GM12878 (cell line): ENCODE measurements around the gene RTN4RL1. TPM values are rescaled to one million over a fixed set of nuclear protein-coding genes. Genes with fewer than 3 reads are reported as not detected.

Source experiments
- ATAC-seq: fragments of 200-7000 bp; cut with Tn5 transposase; 3 replicates; pipeline ENCODE4 v1.9.1; 2020; ENCODE audit warnings: mild to moderate bottlenecking, moderate library complexity
- BruUV-seq: library from RNA; stranded (reverse); fragments of 400-500 nt; replicated peaks from 2 replicates; lab custom pipeline; 2021; lab: Mats Ljungman, UMichigan
- CTCF ChIA-PET: fragments of 300-600 bp; sonication (Branson Sonifier 250); formaldehyde crosslinking; extraction: SDS; loops from one replicate; lab custom pipeline; 2021; ENCODE audit warnings: inconsistent platforms; lab: Yijun Ruan, JAX
- POLR2A ChIA-PET: fragments of 350-600 bp; formaldehyde crosslinking; extraction: SDS; loops from one replicate; lab custom pipeline; 2021; ENCODE audit warnings: inconsistent platforms; lab: Charles Lee
- RAD21 ChIA-PET: fragments of 300-600 bp; sonication (Branson Sonifier 250); formaldehyde crosslinking; loops from one replicate; lab custom pipeline; 2023; ENCODE audit warnings: antibody characterized with exemption; ENCODE audit not compliant: unreplicated experiment; lab: Charles Lee
- SMC1A ChIA-PET: fragments of 300-600 bp; sonication (Branson Sonifier 250); formaldehyde crosslinking; loops from one replicate; lab custom pipeline; 2023; ENCODE audit not compliant: unreplicated experiment, uncharacterized antibody; lab: Charles Lee
- DNase-seq: peaks from one replicate; pipeline ENCODE4 v3.0.0-alpha.2; 2011; ENCODE audit warnings: low read depth, low spot score
- FAIRE-seq: peaks from 3 replicates; lab custom pipeline; 2011; peaks lifted over from hg19 to GRCh38; lab: Jason Lieb, UNC
- H2AFZ ChIP-seq: 2 replicates; pipeline ENCODE4 v1.6.0; 2011; ENCODE audit warnings: low read depth, low read length, control low read depth; ENCODE audit not compliant: control insufficient read depth
- H3K27ac ChIP-seq: 2 replicates; pipeline ENCODE4 v1.5.1; 2011; ENCODE audit warnings: control low read depth; ENCODE audit not compliant: control insufficient read depth, insufficient read depth
- H3K27me3 ChIP-seq, 2 experiments: replicated peaks in 1 of 2; 2 replicates each; pipeline versions ENCODE4 v1.6.0 to v1.6.1; 2011; ENCODE audit warnings: low read length in 1 of 2; ENCODE audit not compliant: control insufficient read depth in 2 of 2, insufficient read depth in 2 of 2
- H3K36me3 ChIP-seq, 2 experiments: 2 replicates each; pipeline ENCODE4 v1.5.1; 2011; ENCODE audit warnings: low read length in 1 of 2; ENCODE audit not compliant: control insufficient read depth in 2 of 2, insufficient read depth in 2 of 2
- H3K4me1 ChIP-seq: 2 replicates; pipeline ENCODE4 v1.6.1; 2011; ENCODE audit warnings: mild to moderate bottlenecking, low read length, moderate library complexity, mixed read lengths; ENCODE audit not compliant: control insufficient read depth, insufficient read depth
- H3K4me2 ChIP-seq: 2 replicates; pipeline ENCODE4 v1.6.0; 2011; ENCODE audit warnings: control low read depth; ENCODE audit not compliant: control insufficient read depth, insufficient read depth
- H3K4me3 ChIP-seq: fragments of 200-600 bp; sonication (generic); 2 replicates; pipeline ENCODE4 v1.5.1; 2016
- H3K79me2 ChIP-seq: 2 replicates; pipeline ENCODE4 v1.6.0; 2011; ENCODE audit warnings: low read length; ENCODE audit not compliant: control insufficient read depth, insufficient read depth
- H3K9ac ChIP-seq: 2 replicates; pipeline ENCODE4 v1.8.0; 2011; ENCODE audit warnings: low read length, control low read depth, mixed read lengths; ENCODE audit not compliant: control insufficient read depth, insufficient read depth
- H3K9me3 ChIP-seq: replicated peaks from 3 replicates; pipeline ENCODE4 v1.5.1; 2011; ENCODE audit warnings: mild to moderate bottlenecking, low read length; ENCODE audit not compliant: control insufficient read depth, insufficient read depth
- H4K20me1 ChIP-seq: 2 replicates; pipeline ENCODE4 v1.6.0; 2011; ENCODE audit not compliant: control insufficient read depth, insufficient read depth
- BACH1 ChIP-seq: fragments of 450-650 bp; IDR thresholded peaks from 2 replicates; pipeline ENCODE4 v1.6.1; 2017; ENCODE audit warnings: mild to moderate bottlenecking, borderline replicate concordance
- BHLHE40 ChIP-seq, 2 experiments: fragments of 450-650 bp in 1 of 2; IDR thresholded peaks; 2 replicates each; pipeline ENCODE4 v1.6.1; 2011 to 2017; ENCODE audit warnings: low read depth in 2 of 2, borderline replicate concordance in 1 of 2, improper control_type of control experiment in 1 of 2, low read length in 1 of 2, mild to moderate bottlenecking in 1 of 2
- CHD4 ChIP-seq: fragments of 200-600 bp; sonication (generic); IDR thresholded peaks from 2 replicates; pipeline ENCODE4 v1.6.1; 2016; ENCODE audit warnings: mild to moderate bottlenecking
- EP300 ChIP-seq, 2 experiments: fragments of 150-350 bp in 1 of 2; IDR thresholded peaks; 2 replicates each; pipeline ENCODE4 v1.6.1; 2011 to 2012; ENCODE audit warnings: low read depth in 2 of 2, low read length in 2 of 2, borderline replicate concordance in 1 of 2, improper control_type of control experiment in 1 of 2, inconsistent platforms in 1 of 2; ENCODE audit not compliant: control insufficient read depth in 1 of 2
- HSF1 ChIP-seq: fragments of 150-350 bp; IDR thresholded peaks from 2 replicates; pipeline ENCODE4 v1.6.1; 2014; ENCODE audit warnings: mild to moderate bottlenecking, low read depth, low read length
- SIX5 ChIP-seq: IDR thresholded peaks from 2 replicates; pipeline ENCODE4 v1.6.1; 2011; ENCODE audit warnings: mild to moderate bottlenecking, low read depth, low read length, moderate library complexity; ENCODE audit not compliant: severe bottlenecking
- TAF1 ChIP-seq: IDR thresholded peaks from 2 replicates; pipeline ENCODE4 v1.6.1; 2011; ENCODE audit warnings: mild to moderate bottlenecking, low read depth, low read length, borderline replicate concordance
- ZNF207 ChIP-seq: fragments of 450-650 bp; IDR thresholded peaks from 2 replicates; pipeline ENCODE4 v1.6.1; 2014; ENCODE audit warnings: antibody characterized with exemption, mild to moderate bottlenecking, borderline replicate concordance
- WGBS: methylation state at CpG from one replicate; pipeline ENCODE4 v1.1.6; 2016; ENCODE audit warnings: low lambda C conversion rate; ENCODE audit not compliant: insufficient replicate concordance, insufficient coverage; ENCODE audit errors: missing lambda C conversion rate; 5-methylcytosine and 5-hydroxymethylcytosine counted together
- in situ Hi-C: fragments of 300-500 bp; cut with MboI; formaldehyde crosslinking; loops from 9 replicates; pipeline ENCODE4 v1.14.3; 2018; ENCODE audit warnings: mixed read lengths
- intact Hi-C: fragments of 100-400 bp; cut with micrococcal nuclease; formaldehyde crosslinking; loops from one replicate; pipeline ENCODE4 v1.14.2; 2022; ENCODE audit not compliant: unreplicated experiment
- polyA plus RNA-seq, 11 experiments: library from polyadenylated mRNA; depleted of rRNA in 4 of 11; unstranded in 6 of 11; stranded (reverse) in 5 of 11; fragments of >200 nt; fragmentation: Nextera tagmentation in 4 of 11; fragmentation: Illumina TruSeq in 1 of 11; extraction: Ambion mirVana in 4 of 11; extraction: Trizol in 1 of 11; gene quantifications; 1 replicate in 1 of 11; 2 replicates in 10 of 11; pipeline versions ENCODE4 v1.2.1 to v1.2.3, GENCODE V29; 2011 to 2016; ENCODE audit warnings: inconsistent platforms in 2 of 11, missing spikeins in 2 of 11, low read depth in 1 of 11
- total RNA-seq, 4 experiments: library from RNA; depleted of rRNA in 3 of 4; stranded (reverse); fragments of >200 nt in 3 of 4; fragmentation: Illumina TruSeq in 1 of 4; extraction: Trizol in 1 of 4; gene quantifications; 2 replicates each; pipeline versions ENCODE4 v1.2.1 to v1.2.3, GENCODE V29; 2013 to 2021

The RTN4RL1 gene
- total and polyA plus RNA-seq, 10 of the 15 experiments (the other 5 are each of a cell fraction or from before 2014, with no cell fraction given): 0.08 to 0.11 (median 0.10) TPM; not detected in 7

GRCh38 chr17:1979182-1979985, 45.8 kb downstream of the RTN4RL1 start:
- intact Hi-C loops (no loop called here), in situ Hi-C loops (no loop called here)
- Histone ChIP-seq H3K9me3 (no peaks in the 10 kb centered on the region), H3K27me3 (no peaks in the 10 kb centered on the region; a peak in 1 of 4 replicates), H3K36me3 (no peaks in the 10 kb centered on the region), H3K79me2 (no peaks in the 10 kb centered on the region), H3K4me3 (no peak overlapping the region), H3K27ac (no peak overlapping the region), H2AFZ (no peak overlapping the region), H3K4me2 (no peak overlapping the region), H3K9ac (no peak overlapping the region), H3K4me1 (no peaks in the 10 kb centered on the region; the same call in 1 of the 2 replicates), H4K20me1 (no peaks in the 10 kb centered on the region)
- no TSS peak for BruUV-seq
- ChIA-PET POLR2A (no interaction called here), CTCF (no interaction called here), SMC1A (no interaction called here), RAD21 (no interaction called here)
- 57% methylated on average over 11 of the region's 11 CpGs for WGBS
- DNase-seq (no peak), ATAC-seq (no peak), FAIRE-seq (no peak)
- TF ChIP-seq HSF1 (no peak), TAF1 (no peak), EP300 (IDR thresholded peaks at IDR 0.05; ENCODE audit: borderline replicate concordance in 1 of 2, control insufficient read depth in 1 of 2, low read depth in 2 of 2, low read length in 2 of 2) (no peak), ZNF207 (no peak), BHLHE40 (IDR thresholded peaks at IDR 0.05; ENCODE audit: borderline replicate concordance in 1 of 2, low read depth in 2 of 2, low read length in 1 of 2) (no peak), CHD4 (no peak), BACH1 (no peak), SIX5 (no peak)
